Ectodermal cell (in vitro differentiated cells): ENCODE results near the gene MLLT1.

ENCODE experiments used
- H3K27ac ChIP-seq: 2 replicates; pipeline ENCODE4 v1.7.0; 2013; ENCODE audit warnings: mild to moderate bottlenecking, low read depth, low read length; ENCODE audit not compliant: insufficient read depth, poor library complexity, severe bottlenecking
- H3K27me3 ChIP-seq: 2 replicates; pipeline ENCODE4 v1.7.0; 2013; ENCODE audit warnings: mild to moderate bottlenecking, low read length; ENCODE audit not compliant: insufficient read depth, control insufficient read depth, poor library complexity, severe bottlenecking
- H3K36me3 ChIP-seq: one replicate; pipeline ENCODE4 v1.7.0; 2013; ENCODE audit warnings: low read length; ENCODE audit not compliant: control insufficient read depth, insufficient read depth
- H3K4me1 ChIP-seq: one replicate; pipeline ENCODE4 v1.7.0; 2013; ENCODE audit warnings: low read length; ENCODE audit not compliant: control insufficient read depth, insufficient read depth
- H3K4me3 ChIP-seq: 2 replicates; pipeline ENCODE4 v1.7.0; 2013; ENCODE audit warnings: low read depth, low read length, control low read depth; ENCODE audit not compliant: insufficient read depth
- H3K9me3 ChIP-seq: 2 replicates; pipeline ENCODE4 v1.7.0; 2013; ENCODE audit warnings: mild to moderate bottlenecking, low read length, moderate library complexity; ENCODE audit not compliant: control insufficient read depth
- WGBS, 2 experiments: methylation state at CpG; one replicate each; pipeline ENCODE4 v1.1.7; 2013; ENCODE audit warnings: missing lambda C conversion rate in 2 of 2; 5-methylcytosine and 5-hydroxymethylcytosine counted together

The MLLT1 gene

DNA sequence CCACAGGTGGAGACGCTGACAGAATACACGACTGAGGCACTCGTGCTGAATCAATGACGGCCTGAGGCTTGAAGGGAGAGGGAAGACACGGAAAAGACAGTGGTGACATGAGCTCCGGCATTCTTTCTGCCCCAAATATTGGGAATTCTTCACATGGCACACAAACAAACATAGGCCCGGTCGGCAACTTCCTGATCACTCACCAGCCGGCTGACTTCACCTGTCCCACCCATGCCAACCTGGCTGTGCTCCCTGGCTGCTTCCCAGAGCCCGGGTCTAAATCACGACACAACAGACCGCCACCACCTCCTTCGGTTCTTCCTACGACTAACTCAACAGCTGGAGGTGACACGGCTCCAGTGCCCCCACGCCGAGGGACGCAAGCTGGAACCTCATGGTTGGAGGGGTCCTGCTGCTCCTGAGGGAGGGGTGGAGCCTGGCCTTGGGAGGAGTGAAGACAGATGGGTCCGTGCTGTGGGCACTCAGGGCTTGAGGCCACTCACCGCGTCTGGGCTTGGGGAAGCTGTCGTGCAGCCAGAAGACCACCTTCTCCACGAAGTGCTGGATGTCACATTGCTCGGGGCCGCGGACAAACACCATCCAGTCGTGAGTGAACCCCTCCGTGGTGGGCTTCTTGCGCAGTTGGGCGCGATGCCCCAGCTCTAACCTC is 9.6 kb downstream of the MLLT1 start:
- no peak overlapping the region for H3K4me3 ChIP-seq
- WGBS, 2 experiments: 96 to 97% methylated on average over 31 of the region's 31 CpGs
- H3K27ac ChIP-seq: no peak overlapping the region
- peaks cover 14% of the 10 kb centered on the region for H3K36me3 ChIP-seq
- H3K4me1 ChIP-seq: peaks cover 36% of the 10 kb centered on the region
- H3K9me3 ChIP-seq: no peaks in the 10 kb centered on the region
- no peaks in the 10 kb centered on the region for H3K27me3 ChIP-seq

DNA sequence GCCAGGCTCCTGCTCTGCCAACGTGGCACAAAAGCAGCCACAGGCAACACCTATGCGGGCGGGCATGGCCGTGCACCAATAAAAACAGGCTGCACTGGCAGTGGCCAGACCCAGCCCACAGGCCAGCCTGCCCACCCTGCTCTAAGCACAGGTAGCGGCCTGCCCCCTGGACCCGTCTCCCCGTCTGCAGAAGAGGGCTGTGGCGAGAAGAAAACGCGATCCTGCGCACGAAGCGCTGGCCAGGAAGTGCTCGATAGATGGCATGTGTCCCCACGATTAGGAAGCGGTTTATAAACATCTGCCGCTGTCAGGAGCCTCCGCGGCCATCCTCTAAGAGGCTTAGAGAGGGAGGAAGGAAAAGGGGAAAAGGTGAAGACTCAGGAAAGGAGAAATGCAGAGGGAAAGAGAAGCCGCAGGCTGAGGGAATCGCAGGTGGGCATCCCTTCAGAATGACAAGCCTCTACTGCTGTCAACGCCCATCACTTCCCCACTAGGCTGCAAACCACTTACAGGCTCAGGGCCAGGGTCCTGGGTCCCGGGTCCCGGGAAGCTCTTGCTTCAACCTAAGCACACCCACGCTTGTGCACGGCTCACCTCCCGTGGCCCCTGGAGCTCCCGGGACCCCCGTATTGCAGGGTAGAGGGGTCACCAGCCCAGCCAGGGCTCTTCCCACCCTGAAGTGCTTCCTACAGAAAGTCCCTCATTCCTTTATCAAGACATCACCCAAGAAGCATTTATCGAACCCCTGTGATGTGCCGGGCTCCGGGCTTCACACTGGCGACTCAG is 10.5 kb downstream of the MLLT1 start:
- 93 to 95% methylated on average over 33 of the region's 33 CpGs for WGBS, 2 experiments

DNA sequence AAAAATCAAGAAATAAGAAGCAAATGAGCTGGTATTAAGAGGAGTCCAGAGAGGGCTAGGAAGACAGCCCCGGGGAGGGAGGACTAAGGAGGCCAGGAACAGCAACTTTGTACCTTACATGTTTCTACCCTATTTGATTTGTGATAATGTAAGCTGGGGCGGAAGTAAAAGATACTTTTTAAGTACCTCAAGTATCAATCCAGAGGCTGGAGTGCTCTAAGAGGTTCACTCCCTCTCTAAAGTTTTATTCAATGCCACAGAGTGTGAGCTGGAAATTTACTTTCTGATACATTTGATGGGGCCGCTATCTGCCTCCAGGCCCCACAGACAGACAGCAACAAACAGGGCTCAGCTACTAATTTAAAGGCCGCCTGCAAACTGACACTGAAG is 11.4 kb downstream of the MLLT1 start:
- peaks cover 32% of the 10 kb centered on the region for H3K4me1 ChIP-seq
- 92 to 93% methylated on average over 4 of the region's 4 CpGs for WGBS, 2 experiments
- no peak overlapping the region for H3K4me3 ChIP-seq
- H3K27me3 ChIP-seq: no peaks in the 10 kb centered on the region
- no peak overlapping the region for H3K27ac ChIP-seq
- H3K9me3 ChIP-seq: no peaks in the 10 kb centered on the region
- peaks cover 14% of the 10 kb centered on the region for H3K36me3 ChIP-seq

More for the DNA sequence above, 10.5 kb downstream of the MLLT1 start:
- Histone ChIP-seq H3K36me3 (peaks cover 14% of the 10 kb centered on the region), H3K27ac (no peak overlapping the region), H3K9me3 (no peaks in the 10 kb centered on the region), H3K27me3 (no peaks in the 10 kb centered on the region), H3K4me1 (peaks cover 34% of the 10 kb centered on the region), H3K4me3 (no peak overlapping the region)

GRCh38 chr19:6267552-6268381 is 12.0 kb downstream of the MLLT1 start:
- WGBS, 2 experiments: 93% methylated on average over 17 of the region's 17 CpGs
- H3K36me3 ChIP-seq: peaks cover 14% of the 10 kb centered on the region

DNA sequence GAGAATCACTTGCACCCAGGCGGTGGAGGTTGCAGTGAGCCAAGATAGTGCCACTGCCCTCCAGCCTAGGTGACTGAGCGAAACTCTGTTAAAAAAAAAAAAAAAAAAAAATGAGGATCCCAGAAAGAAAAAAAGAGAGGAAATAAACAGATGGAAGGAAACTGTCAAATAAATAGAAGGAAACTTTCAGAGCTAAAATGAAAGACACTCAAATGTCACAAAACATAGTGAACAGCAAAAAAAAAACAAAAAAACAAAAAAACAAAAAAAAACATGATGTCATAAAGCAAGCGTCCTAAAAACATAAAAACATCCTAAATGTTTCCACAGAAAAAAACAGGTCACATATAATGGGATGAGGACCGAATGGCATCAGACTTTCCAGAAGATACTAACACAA is 15.0 kb downstream of the MLLT1 start:
- peaks cover 24% of the 10 kb centered on the region for H3K36me3 ChIP-seq
- H3K9me3 ChIP-seq: no peaks in the 10 kb centered on the region
- peaks cover 11% of the 10 kb centered on the region for H3K4me1 ChIP-seq
- H3K27me3 ChIP-seq: no peaks in the 10 kb centered on the region
- no peak overlapping the region for H3K27ac ChIP-seq
- no peak overlapping the region for H3K4me3 ChIP-seq
- 92 to 98% methylated on average over 4 of the region's 4 CpGs for WGBS, 2 experiments

More at GRCh38 chr19:6267552-6268381, 12.0 kb downstream of the MLLT1 start:
- no peaks in the 10 kb centered on the region for H3K9me3 ChIP-seq
- H3K4me1 ChIP-seq: peaks cover 27% of the 10 kb centered on the region
- no peak overlapping the region for H3K27ac ChIP-seq
- no peaks in the 10 kb centered on the region for H3K27me3 ChIP-seq
- H3K4me3 ChIP-seq: no peak overlapping the region

- Histone ChIP-seq H3K27me3 (no peaks in the 10 kb centered on the region), H3K36me3 (peaks cover 25% of the 10 kb centered on the region)
These were observed 15.9 kb downstream of the MLLT1 start for GRCh38 chr19:6263735-6264444.

GRCh38 chr19:6263306-6263705 is 16.5 kb downstream of the MLLT1 start:
- 87 to 91% methylated on average over 11 of the region's 12 CpGs for WGBS, 2 experiments
- Histone ChIP-seq H3K27ac (no peak overlapping the region), H3K9me3 (no peaks in the 10 kb centered on the region), H3K36me3 (peaks cover 27% of the 10 kb centered on the region), H3K4me1 (peaks cover 11% of the 10 kb centered on the region), H3K4me3 (no peak overlapping the region), H3K27me3 (no peaks in the 10 kb centered on the region)

More at GRCh38 chr19:6263735-6264444, 15.9 kb downstream of the MLLT1 start:
- 64 to 69% methylated on average over 16 to 18 of the region's 18 CpGs for WGBS, 2 experiments
- Histone ChIP-seq H3K9me3 (no peaks in the 10 kb centered on the region), H3K4me1 (peaks cover 11% of the 10 kb centered on the region), H3K27ac (no peak overlapping the region), H3K4me3 (no peak overlapping the region)

- Histone ChIP-seq H3K4me1 (peaks cover 11% of the 10 kb centered on the region), H3K9me3 (no peaks in the 10 kb centered on the region), H3K4me3 (no peak overlapping the region), H3K36me3 (peaks cover 27% of the 10 kb centered on the region), H3K27ac (no peak overlapping the region), H3K27me3 (no peaks in the 10 kb centered on the region)
- WGBS, 2 experiments: 94 to 96% methylated on average over 11 of the region's 11 CpGs
These were observed 17.3 kb downstream of the MLLT1 start for GRCh38 chr19:6262519-6262918.

- Histone ChIP-seq H3K36me3 (peaks cover 27% of the 10 kb centered on the region), H3K27ac (no peak overlapping the region), H3K27me3 (no peaks in the 10 kb centered on the region), H3K9me3 (no peaks in the 10 kb centered on the region), H3K4me1 (peaks cover 11% of the 10 kb centered on the region), H3K4me3 (no peak overlapping the region)
- WGBS, 2 experiments: 92% methylated on average over 15 of the region's 15 CpGs
These were observed 17.9 kb downstream of the MLLT1 start for GRCh38 chr19:6261883-6262282.
